A172 (cell line): ENCODE results near the gene C16orf54. TPM values are rescaled to one million over a fixed set of nuclear protein-coding genes. Genes with fewer than 3 reads are reported as not detected.
"Not testable (repeated sequence)": the region's sequence is repeated elsewhere in the genome, so short reads cannot be mapped to it uniquely, and the experiment has no call there.

ENCODE experiments used
- DNase-seq: peaks from one replicate; pipeline ENCODE4 v3.0.0-alpha.2; 2015; ENCODE audit warnings: low spot score
- total RNA-seq: library from RNA; depleted of rRNA; stranded (reverse); fragments of >200 nt; shearing (Covaris generic); gene quantifications from 2 replicates; pipeline ENCODE4 v1.2.3, GENCODE V29; 2014

Gene C16orf54
- total RNA-seq, 1 experiment from 2014 or later: 0.09 TPM

DNA sequence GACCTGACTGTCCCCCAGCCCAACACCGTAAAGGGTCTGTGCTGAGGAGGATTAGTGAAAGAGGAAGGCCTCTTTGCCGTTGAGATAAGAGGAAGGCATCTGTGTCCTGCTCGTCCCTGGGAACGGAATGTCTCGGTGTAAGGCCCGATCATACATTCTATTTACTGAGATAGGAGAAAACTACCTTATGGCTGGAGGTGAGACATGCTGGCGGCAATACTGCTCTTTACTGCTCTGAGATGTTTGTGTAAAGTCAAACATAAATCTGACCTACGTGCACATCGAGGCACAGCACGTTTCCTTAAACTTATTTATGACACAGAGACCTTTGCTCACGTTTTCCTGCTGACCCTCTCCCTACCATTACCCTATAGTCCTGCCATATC is 5.2 kb downstream of the C16orf54 start:
- DNase-seq: not testable (repeated sequence)

DNA sequence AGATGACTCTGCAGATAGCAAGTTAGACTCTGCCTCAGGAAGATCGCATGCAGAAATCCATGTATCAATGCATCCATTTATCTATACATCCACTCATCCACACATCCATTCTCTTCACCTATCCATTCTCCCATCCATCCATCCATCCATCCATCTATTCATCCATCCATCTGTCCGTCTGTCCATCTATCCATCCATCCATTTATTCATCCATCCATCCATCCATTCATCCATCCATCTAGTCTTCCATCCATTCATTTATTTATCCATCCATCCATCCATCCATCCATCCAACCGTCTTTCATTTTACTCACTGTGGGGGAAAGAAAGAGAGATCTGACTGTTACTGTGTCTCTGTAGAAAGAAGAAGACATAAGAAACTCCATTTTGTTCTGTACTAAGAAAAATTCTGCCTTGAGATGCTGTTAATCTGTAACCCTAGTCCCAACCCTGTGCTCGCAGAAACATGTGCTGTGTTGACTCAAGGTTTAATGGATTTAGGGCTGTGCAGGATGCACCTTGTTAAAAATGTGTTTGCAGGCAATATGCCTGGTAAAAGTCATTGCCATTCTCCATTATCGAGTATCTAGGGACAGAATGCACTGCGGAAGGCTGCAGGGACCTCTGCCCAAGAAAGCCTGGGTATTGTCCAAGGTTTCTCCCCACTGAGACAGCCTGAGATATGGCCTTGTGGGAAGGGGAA is 5.7 kb downstream of the C16orf54 start:
- not testable (repeated sequence) for DNase-seq

DNA sequence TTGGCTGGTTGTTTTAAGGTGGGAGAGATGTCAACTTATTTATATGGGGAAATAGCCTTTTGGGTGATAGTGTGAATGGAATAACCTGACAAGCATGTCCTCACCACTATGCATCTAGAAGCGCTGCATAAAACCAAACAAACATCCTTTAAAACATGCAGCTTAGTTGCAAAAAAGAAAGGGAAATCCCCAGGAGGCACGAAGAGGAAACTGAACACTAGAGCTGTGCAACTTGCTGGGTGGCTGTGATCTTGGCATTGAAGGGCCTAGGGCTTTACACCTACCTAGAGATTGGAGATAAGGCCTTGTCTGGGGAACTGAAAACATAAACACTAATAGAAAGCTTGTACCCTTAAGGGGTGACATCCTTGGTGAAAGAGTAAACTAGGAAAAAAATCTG is 7.3 kb downstream of the C16orf54 start:
- DNase-seq: no peak

GRCh38 chr16:29737713-29738112 is 8.1 kb downstream of the C16orf54 start:
- no peak for DNase-seq

- DNase-seq: no peak
Observed at GRCh38 chr16:29736764-29737163, 9.0 kb downstream of the C16orf54 start.

GRCh38 chr16:29736112-29736511 is 9.7 kb downstream of the C16orf54 start:
- no peak for DNase-seq

GRCh38 chr16:29734786-29735185 is 11.0 kb downstream of the C16orf54 start:
- DNase-seq: no peak

DNA sequence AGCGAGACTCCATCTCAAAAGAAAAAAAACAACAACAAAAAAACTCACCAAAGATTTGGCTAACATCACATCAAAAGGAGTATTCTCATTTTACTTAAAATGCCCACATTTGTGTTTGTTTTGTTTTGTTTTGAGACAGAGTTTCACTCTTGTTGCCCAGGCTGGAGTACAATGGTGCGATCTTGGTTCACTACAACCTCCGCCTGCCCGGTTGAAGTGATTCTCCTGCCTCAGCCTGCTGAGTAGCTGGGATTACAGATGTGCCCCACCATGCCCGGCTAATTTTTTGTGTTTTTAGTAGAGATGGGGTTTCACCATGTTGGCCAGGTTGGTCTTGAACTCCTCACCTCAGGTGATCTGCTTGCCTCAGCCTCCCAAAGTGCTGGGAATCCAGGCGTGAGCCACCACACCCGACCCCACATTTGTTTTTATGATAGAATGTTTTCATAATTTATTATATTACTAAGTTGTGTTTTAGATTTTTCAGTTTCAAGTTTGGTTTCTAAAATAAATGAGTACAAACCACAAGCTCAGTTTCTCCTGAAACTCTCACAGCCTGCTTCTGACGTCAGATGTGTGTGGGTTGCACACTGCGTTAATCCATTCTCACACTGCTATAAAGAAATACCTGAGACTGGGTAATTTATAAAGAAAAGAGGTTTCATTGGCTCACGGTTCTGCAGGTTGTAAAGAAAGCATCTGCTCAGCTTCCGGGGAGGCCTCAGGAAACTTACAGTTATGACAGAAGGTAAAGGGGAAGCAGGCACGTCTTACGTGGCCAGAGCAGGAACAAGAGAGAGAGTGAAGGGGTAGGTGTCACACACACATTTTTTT is 13.8 kb downstream of the C16orf54 start:
- not testable (repeated sequence) for DNase-seq

GRCh38 chr16:29730649-29731048 is 15.1 kb downstream of the C16orf54 start:
- DNase-seq: no peak

GRCh38 chr16:29729116-29729521 is 16.7 kb downstream of the C16orf54 start:
- DNase-seq: peak; percentile 65

- no peak for DNase-seq
Observed at GRCh38 chr16:29727452-29727851, 18.3 kb downstream of the C16orf54 start.

GRCh38 chr16:29726845-29727377 is 18.9 kb downstream of the C16orf54 start:
- no peak for DNase-seq

DNA sequence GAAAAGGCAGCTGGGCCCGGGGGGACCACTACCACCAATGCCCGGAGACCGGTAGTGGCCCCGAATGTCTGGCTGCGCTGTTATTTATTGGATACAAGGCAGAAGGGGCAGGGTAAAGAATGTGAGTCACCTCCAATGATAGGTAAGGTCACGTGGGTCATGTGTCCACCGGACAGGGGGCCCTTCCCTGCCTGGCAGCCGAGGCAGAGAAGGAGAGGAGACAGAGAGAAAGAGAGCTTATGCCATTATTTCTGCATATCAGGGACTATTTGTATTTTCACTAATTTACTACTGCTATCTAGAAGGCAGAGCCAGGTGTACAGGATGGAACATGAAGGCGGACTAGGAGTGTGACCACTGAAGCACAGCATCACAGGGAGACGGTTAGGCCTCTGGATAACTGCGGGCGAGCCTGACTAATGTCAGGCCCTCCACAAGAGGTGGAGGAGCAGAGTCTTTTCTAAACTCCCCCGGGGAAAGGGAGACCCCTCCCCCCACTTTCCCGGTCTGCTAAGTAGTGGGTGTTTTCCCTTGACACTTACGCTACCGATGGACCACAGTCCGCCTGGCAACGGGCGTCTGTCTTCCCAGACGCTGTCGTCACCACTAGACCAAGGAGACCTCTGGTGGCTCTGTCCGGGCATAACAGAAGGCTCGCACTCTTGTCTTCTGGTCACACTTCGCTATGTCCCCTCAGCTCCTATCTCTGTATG is 24.5 kb downstream of the C16orf54 start:
- peak; percentile 76 for DNase-seq

- no peak for DNase-seq
Observed at GRCh38 chr16:29720703-29721102, 25.1 kb downstream of the C16orf54 start.

GRCh38 chr16:29719063-29719462 is 26.7 kb downstream of the C16orf54 start:
- DNase-seq: no peak

DNA sequence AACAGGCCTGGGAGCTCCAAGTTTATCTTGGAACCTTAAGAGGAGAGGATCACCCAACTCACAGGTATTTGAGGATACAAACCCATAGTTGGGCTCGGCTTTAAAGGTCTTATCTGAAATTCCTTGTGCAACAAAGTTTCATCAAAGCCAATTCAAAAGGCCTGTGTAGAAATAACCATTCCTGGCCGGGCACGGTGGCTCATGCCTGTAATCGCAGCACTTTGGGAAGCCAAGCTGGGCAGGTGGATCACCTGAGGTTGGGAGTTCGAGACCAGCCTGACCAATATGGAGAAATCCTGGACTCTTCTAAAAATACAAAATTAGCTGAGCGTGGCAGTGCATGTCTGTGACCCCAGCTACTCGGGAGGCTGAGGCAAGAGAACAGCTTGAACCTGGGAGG is 28.7 kb downstream of the C16orf54 start:
- no peak for DNase-seq

DNA sequence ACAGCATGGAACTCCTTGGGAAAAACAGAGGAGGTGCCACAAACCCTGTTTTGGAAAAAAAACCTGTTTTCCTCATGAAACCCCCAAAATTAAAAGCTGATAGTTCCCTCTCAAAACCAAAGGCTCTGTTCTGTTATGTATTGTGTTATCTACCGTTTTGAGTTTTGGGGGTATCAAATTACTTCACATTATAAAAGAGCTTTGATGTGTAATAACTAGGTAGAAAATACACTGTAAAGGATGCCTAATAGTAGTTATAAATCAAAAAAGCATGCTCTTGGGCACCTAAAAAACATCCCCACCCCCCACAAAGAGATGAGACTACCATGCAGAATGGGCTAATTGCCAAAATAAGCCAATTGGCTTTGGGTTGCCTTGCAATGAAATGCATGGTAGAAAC is 30.8 kb downstream of the C16orf54 start:
- no peak for DNase-seq

DNA sequence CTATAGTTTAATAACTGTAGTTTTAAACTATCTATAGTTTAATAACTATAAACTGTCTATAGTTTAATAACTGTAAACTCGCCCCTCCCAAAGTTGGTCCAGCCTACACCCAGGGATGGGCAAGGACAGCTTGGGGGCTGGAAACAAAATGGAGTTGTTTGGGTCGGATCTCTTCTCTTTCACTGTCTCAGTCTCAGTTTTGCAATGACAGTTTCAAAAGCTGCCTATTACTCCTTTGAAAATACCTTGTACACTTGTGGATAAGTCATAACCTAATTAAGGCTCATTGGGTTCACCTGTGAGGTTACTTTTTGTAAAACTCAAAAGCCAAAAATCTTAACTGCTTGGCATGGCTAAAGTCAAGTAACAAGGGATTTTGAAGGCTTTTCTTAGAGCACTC is 31.4 kb downstream of the C16orf54 start:
- no peak for DNase-seq

DNA sequence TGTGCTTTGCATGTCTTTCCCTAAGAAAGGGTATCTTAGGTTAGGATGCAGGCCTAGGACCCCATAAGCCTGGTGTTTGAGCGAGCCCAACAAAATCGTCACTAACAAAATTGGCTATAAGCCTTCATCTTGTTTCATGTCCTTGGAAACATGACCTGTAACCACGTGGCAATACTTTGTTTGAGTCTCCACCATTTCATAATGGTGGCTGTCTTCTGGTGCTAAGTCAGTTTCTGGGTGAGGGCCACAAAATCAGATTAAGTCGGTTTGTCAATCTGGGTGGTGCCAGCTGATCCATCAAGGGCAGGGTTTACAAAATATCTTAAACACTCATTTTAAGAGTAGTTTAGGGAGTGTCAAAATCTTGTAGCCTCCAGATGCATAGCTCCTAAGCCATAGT is 33.0 kb downstream of the C16orf54 start:
- no peak for DNase-seq

GRCh38 chr16:29710227-29711219 is 35.3 kb downstream of the C16orf54 start:
- peak; percentile 87 for DNase-seq

GRCh38 chr16:29709657-29710056 is 36.1 kb downstream of the C16orf54 start:
- peak; percentile 30 for DNase-seq
